ENCODE measurements around the gene SCYL3.

DNA sequence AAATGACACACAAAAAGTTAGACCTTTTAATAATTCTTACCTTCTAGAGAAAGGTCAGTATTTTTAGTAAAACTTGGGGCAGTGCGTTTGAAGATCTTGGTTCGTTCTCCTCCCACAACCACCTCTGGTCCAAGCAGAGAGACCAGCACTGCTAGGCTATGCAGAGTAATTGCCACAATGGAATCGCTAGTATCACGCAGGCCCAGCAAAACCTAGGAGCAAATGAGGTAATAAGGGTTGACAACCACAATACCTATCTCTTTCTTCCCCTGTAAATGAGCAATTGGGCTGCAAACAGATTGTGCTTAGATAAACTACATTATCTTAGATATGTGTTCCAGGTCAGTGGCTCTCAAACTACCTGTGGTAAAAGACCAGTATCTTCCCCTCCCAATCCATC lies 34.7 kb downstream of the SCYL3 start:
- no peak for TF ChIP-seq POLR2A (IDR thresholded peaks at IDR 0.05)
- TF ChIP-seq, protein P1, sequence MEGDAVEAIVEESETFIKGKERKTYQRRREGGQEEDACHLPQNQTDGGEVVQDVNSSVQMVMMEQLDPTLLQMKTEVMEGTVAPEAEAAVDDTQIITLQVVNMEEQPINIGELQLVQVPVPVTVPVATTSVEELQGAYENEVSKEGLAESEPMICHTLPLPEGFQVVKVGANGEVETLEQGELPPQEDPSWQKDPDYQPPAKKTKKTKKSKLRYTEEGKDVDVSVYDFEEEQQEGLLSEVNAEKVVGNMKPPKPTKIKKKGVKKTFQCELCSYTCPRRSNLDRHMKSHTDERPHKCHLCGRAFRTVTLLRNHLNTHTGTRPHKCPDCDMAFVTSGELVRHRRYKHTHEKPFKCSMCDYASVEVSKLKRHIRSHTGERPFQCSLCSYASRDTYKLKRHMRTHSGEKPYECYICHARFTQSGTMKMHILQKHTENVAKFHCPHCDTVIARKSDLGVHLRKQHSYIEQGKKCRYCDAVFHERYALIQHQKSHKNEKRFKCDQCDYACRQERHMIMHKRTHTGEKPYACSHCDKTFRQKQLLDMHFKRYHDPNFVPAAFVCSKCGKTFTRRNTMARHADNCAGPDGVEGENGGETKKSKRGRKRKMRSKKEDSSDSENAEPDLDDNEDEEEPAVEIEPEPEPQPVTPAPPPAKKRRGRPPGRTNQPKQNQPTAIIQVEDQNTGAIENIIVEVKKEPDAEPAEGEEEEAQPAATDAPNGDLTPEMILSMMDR (IDR thresholded peaks at IDR 0.05), result no peak

All from right lobe of liver (tissue), 4 donors.